GM18498 (cell line): ENCODE data around the gene MTCH2.

Source experiments
- ATAC-seq: cut with Tn5 transposase; IDR thresholded peaks from one replicate; pipeline ENCODE4 v1.9.1; 2021; ENCODE audit warnings: mild to moderate bottlenecking, moderate library complexity; ENCODE audit not compliant: unreplicated experiment

Gene MTCH2

DNA sequence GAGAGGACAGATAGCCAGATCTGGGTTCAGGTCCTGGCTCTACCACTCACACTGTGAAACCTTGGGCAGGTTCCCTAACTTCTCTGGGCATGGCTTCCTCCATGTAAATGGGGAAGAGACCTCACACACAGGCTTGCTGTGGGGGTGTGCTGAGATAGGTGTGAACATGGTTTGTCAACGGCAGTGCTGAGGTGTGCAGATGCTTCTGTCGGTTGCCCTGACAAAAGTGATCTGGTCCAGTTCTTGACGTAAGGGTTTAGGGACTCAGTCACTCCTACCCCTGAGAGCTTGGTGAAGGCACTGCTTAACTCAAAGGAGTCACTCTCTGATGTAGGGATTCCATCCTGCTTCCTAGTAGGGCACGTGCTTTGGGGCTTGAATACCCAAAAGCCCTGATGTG, 50.1 kb downstream of the MTCH2 start:
- ATAC-seq: no peak

- no peak for ATAC-seq
These were observed 50.6 kb downstream of the MTCH2 start for GRCh38 chr11:47591764-47592163.

DNA sequence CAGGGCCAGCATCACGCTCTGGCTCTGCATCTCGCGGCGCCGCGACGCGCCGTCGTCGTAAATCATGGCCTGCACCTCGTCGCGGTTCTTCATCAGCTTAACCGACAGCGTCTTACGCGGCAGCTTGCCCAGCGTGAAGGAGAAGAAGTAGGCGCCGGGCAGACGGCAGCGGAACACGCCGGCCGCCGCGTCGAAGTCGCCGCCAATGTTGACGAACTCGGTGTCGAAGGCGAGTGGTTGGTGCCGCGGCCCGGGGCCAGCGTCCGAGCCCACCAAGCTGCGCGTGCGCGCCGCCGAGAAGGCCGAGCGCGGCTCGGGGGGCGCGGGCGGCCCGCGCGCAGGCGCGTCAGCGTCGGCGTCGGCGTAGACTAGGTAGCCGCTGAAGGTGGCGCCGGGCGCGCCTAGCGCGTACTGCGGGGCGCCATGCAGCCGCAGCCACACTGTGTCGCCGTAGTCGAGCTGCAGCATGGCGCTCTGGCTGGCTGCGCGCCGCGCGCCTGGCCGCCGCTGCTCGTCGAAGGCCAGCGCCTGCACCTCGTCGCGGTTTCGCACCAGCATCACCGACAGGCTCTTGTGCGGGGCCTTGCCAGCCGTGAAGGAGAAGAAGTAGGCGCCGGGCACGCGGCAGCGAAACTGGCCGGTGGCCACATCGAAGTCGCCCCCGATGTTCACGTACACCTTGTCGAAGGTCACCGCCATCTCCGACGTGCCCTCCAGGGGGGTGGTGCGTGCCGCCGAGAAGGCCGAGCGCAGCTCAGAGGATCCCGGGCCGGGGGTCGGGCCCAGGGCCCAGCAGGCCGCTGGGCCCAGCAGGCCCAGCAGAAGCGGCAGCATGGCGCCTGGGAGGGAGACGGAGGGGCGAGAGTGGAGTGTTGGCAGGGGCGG, 52.1 kb downstream of the MTCH2 start:
- no peak for ATAC-seq

GRCh38 chr11:47589584-47589976, 52.8 kb downstream of the MTCH2 start:
- ATAC-seq: no peak

DNA sequence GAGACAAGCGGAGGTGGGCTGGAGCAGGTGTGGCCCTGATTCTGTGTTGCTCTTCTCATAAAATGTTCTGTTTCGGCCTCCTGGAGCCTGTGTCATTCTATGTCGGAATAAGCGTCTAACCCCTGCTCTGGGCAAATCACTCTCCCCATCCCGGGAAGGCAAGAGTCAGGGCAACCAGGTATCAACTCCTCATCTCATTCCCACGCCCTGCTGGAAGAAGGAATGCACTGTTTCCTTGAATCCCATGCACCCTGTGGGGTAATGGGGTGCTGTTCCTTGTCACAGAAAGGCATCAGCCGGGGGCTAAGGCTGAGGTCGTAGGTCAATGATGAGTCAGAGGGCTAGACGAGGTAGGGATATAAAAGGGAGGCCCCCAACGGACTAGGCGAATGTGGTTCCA, 53.2 kb downstream of the MTCH2 start:
- no peak for ATAC-seq

- no peak for ATAC-seq
These were observed 54.5 kb downstream of the MTCH2 start for GRCh38 chr11:47587723-47588326.

DNA sequence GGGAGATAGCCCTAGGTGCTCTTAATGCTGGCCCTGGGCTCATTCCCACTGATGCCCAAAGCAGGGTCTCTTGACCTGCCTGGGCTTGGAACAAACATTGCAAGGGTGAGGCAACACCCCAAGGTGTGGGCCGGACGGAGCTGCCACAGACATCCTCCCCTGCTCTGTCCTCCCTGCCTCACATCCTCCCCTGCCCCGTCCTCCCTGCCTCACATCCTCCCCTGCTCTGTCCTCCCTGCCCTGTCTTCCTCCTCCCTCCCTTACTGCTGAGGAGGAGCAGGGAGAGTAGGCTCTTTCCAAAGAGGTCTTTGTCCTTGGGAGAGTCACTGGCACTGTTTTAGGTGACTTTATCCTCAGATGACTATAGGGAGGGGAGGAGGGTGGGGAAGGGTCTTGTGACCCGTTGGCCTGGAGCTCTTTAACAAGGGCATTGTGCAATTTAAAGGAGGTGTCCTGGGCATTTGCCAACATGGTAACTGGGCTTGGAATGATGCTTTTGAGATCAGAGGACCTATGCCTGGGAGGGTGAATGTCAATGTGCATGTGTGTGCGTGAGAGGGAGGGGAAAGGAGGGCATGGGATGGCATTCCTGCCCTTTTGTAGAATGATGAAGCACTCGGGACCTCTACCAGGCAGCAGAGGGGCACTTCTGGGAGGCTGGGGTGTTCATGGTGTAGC, 55.2 kb downstream of the MTCH2 start:
- no peak for ATAC-seq

- ATAC-seq: no peak
These were observed 56.1 kb downstream of the MTCH2 start, which contains the start of gene FAM180B for GRCh38 chr11:47586098-47586855. Gene FAM180B, plus strand, starts transcription at chr11:47586678. Its CDS starts 91 bp downstream, at chr11:47586769.

- ATAC-seq: no peak
These were observed 58.5 kb downstream of the MTCH2 start for GRCh38 chr11:47583844-47584243.

DNA sequence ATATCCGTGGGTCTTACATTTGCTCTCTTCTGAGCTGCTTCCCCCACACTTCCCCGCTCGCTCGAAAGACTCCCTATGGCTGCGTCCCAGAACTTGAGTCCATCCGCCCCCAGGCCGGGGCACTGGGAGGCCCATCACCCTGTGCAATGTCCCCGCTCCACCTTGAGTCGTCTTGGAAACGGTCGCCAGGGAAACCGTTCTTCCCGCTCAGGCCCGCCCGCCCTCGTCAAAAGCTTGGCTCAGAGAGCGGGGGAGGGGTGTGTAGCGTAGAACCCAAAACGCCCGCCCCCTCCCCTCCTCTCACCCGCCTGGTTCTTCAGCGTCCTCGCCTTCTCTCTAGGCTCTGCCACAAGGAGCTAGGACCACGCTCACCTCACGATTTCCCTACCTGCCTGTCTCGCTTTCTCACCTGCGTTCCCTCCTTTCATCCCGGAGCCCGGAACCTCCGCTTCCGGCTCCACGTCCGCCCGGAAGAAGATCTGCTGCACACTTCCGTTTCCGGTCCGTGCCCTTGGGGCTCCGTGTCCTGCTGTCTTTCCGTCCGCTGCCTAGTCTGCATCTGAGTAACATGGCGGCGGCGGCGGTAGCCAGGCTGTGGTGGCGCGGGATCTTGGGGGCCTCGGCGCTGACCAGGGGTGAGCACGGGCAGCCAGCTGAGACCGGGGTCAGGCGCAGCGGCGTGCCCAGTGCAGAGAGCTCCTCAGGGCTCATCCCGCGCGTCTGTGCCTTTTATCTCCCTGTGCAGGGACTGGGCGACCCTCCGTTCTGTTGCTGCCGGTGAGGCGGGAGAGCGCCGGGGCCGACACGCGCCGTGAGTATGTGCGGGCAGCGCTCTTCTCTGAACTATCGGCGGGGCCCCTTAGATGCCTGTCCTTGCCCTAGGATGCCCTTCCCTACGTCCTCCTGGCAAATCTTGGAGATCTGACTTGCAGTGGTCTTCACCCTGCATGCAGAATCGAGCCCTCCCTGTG, 63.5 kb downstream of the MTCH2 start, which contains the start of the genes KBTBD4 and NDUFS3:
TSS of gene KBTBD4 (minus strand) at position 447 of the 971 bp plus-strand sequence. CDS start at position 428, 19 bp downstream.
TSS of gene NDUFS3 (plus strand) at position 551 of the 971 bp plus-strand sequence. CDS start at position 569, 18 bp downstream.
- ATAC-seq: peak; percentile 91

DNA sequence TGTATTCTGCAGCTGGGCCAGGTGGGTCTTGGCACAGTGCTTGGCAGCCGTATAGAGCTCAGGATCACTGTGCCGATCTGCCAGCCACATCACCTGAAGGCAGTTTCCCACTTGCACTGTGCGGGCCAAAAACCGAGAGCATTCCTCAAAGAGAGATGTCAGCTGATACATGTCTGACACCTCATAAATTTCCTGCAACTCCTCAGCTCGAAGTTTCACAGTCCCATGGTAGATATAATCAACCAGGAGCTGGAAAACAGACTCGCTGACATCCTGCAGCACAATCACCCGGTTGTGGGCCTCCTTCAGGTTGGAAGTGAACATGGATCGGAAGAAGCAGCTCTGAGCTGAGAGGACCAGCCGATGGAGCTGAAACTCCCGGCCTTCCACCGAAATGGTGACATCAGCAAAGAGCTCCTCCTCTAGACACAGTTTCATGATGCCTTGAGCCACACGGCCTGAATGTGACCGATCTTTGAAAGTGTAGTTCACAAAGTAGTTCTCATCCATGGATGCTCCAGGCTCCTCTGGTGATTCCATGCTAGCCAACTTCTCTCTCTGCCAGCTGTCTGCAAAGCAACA, 64.8 kb downstream of the MTCH2 start:
- ATAC-seq: no peak

- no peak for ATAC-seq
These were observed 69.0 kb downstream of the MTCH2 start for GRCh38 chr11:47573321-47573720.

DNA sequence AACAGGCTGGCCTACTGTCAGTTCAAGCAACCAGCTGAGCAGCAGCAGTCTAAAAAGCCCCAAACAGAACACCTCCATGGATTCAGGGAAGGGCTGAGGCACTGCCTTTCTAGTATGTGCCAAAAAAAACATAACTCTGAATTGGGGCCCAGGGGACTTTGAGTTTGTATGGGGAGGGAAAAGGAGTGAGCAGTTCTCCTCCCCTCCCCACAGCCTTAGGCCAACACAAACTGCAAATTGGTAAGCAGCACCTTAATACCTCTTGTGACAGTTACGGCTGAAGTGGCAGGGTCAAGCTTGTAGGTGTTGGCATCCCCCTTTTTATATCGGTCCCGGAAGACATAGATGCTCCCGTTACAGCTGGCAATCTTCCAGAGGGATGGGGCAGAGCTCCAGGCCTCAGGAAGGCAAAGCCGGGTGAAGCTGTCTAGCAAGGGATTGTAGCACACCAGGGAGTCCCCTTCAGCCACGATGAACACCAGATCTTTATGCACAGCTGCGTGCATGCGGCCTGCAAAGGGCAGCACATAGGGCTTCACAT, 69.6 kb downstream of the MTCH2 start:
- ATAC-seq: no peak

DNA sequence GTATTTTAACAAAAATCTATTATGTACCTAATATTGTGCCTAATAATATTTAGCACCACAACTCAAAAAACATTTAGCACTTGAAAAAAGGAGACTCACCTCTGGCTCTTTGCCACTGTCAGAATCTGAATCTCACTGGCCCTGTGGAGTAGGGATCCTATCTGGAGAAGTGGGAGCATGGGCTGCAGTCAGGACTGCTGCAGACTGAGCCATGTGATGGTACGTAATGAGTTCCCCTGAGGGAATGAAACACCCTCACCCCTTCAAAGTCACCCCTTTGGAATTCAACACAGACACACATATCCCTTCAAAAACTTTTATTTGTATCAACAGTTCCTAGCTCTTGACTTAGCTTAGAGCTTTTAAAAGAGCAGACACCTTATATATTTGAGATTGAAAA, 70.5 kb downstream of the MTCH2 start:
- no peak for ATAC-seq

DNA sequence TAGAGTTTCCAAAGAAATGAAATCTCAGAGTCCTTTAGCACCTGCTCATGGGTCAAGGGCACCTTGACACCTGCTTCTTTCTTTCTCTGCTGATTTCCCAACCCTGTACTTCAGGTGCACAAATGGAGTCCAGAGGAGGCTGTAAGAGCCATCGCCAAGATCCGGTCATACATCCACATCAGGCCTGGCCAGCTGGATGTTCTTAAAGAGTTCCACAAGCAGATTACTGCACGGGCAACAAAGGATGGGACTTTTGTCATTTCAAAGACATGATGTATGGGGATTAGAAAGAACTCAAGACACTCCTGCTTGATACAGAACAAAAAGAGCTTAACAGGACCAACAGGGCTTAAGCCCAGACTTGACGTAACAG, 71.0 kb downstream of the MTCH2 start:
- ATAC-seq: no peak

GRCh38 chr11:47570651-47571356, 71.6 kb downstream of the MTCH2 start:
- no peak for ATAC-seq

DNA sequence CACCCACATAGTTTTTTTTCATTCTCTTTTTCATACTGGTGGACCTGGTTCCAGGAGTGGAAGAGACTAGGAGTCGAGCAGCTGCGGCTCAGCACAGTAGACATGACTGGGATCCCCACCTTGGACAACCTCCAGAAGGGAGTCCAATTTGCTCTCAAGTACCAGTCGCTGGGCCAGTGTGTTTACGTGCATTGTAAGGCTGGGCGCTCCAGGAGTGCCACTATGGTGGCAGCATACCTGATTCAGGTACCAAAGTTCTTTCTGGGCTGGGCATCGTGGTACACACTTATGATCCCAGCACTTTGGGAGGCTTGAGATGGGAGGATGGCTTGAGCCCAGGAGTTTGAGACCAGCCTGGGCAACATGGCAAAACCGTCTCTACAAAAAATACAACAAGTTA, 72.7 kb downstream of the MTCH2 start:
- ATAC-seq: no peak
